WTC11 (cell line): Measurements from ENCODE around the gene AAGAB. TPM values are rescaled to one million over a fixed set of nuclear protein-coding genes. Genes with fewer than 3 reads are reported as not detected.

ENCODE experiments used
- ATAC-seq: fragments of 200-7000 bp; cut with Tn5 transposase; 2 replicates; pipeline ENCODE4 v1.10.0; 2021; ENCODE audit warnings: mild to moderate bottlenecking, moderate library complexity
- CTCF ChIA-PET: fragments of 300-600 bp; sonication (Branson Sonifier 250); formaldehyde crosslinking; loops from one replicate; lab custom pipeline; 2021; ENCODE audit warnings: antibody characterized with exemption; lab: Charles Lee
- POLR2A ChIA-PET: fragments of 350-600 bp; sonication (Branson Sonifier 250); formaldehyde crosslinking; loops from one replicate; lab custom pipeline; 2021; ENCODE audit warnings: antibody characterized with exemption; lab: Charles Lee
- DNase-seq: peaks from one replicate; pipeline ENCODE4 v3.0.0; 2021; ENCODE audit warnings: low spot score
- H3K27ac Mint-ChIP-seq: 2 replicates; pipeline ENCODE4 v1.8.0; 2021; ENCODE audit warnings: mixed read lengths
- H3K27me3 Mint-ChIP-seq: 2 replicates; pipeline ENCODE4 v1.8.0; 2021; ENCODE audit warnings: low read depth, mild to moderate bottlenecking, moderate library complexity, mixed read lengths
- H3K36me3 Mint-ChIP-seq: 2 replicates; pipeline ENCODE4 v1.8.0; 2021; ENCODE audit warnings: mixed read lengths
- H3K4me1 Mint-ChIP-seq: 2 replicates; pipeline ENCODE4 v1.8.0; 2022; ENCODE audit warnings: mixed read lengths
- H3K4me3 Mint-ChIP-seq: 2 replicates; pipeline ENCODE4 v1.8.0; 2021; ENCODE audit warnings: mild to moderate bottlenecking, moderate library complexity, mixed read lengths
- H3K9me3 Mint-ChIP-seq: 2 replicates; pipeline ENCODE4 v1.8.0; 2021; ENCODE audit warnings: mixed read lengths
- CREB1 ChIP-seq: sonication (generic); formaldehyde crosslinking; IDR thresholded peaks from 2 replicates; pipeline ENCODE4 v1.8.0; 2023; ENCODE audit warnings: mild to moderate bottlenecking, missing genetic modification reagents
- ELF4 ChIP-seq: sonication (generic); formaldehyde crosslinking; IDR thresholded peaks from 2 replicates; pipeline ENCODE4 v1.8.1; 2022; ENCODE audit warnings: low read depth, mild to moderate bottlenecking, moderate library complexity, missing genetic modification reagents
- ETV6 ChIP-seq: sonication (generic); formaldehyde crosslinking; IDR thresholded peaks from 2 replicates; pipeline ENCODE4 v1.8.1; 2022; ENCODE audit warnings: mild to moderate bottlenecking, missing genetic modification reagents
- FOXK1 ChIP-seq: sonication (generic); formaldehyde crosslinking; IDR thresholded peaks from 2 replicates; pipeline ENCODE4 v1.8.0; 2022; ENCODE audit warnings: mild to moderate bottlenecking, moderate library complexity, missing genetic modification reagents
- KAT7 ChIP-seq: sonication (generic); formaldehyde crosslinking; IDR thresholded peaks from 2 replicates; pipeline ENCODE4 v1.8.1; 2023; ENCODE audit warnings: missing genetic modification reagents, mild to moderate bottlenecking, borderline replicate concordance
- RELA ChIP-seq: sonication (generic); formaldehyde crosslinking; IDR thresholded peaks from 2 replicates; pipeline ENCODE4 v1.8.1; 2022; ENCODE audit warnings: missing genetic modification reagents, mild to moderate bottlenecking, borderline replicate concordance
- TEAD1 ChIP-seq: sonication (generic); formaldehyde crosslinking; IDR thresholded peaks from 2 replicates; pipeline ENCODE4 v1.8.0; 2022; ENCODE audit warnings: mild to moderate bottlenecking, missing genetic modification reagents
- TP53 ChIP-seq: sonication (generic); formaldehyde crosslinking; IDR thresholded peaks from 2 replicates; pipeline ENCODE4 v1.8.1; 2023; ENCODE audit warnings: mild to moderate bottlenecking, missing genetic modification reagents
- ZNF121 ChIP-seq: sonication (generic); formaldehyde crosslinking; IDR thresholded peaks from 2 replicates; pipeline ENCODE4 v1.8.0; 2023; ENCODE audit warnings: missing genetic modification reagents
- ZNF219 ChIP-seq: sonication (generic); formaldehyde crosslinking; IDR thresholded peaks from 2 replicates; pipeline ENCODE4 v1.8.0; 2023; ENCODE audit warnings: missing genetic modification reagents, mild to moderate bottlenecking, borderline replicate concordance
- ZNF232 ChIP-seq: sonication (generic); formaldehyde crosslinking; IDR thresholded peaks from 2 replicates; pipeline ENCODE4 v1.8.0; 2022; ENCODE audit warnings: mild to moderate bottlenecking, missing genetic modification reagents
- ZNF671 ChIP-seq: fragments of 250-450 bp; sonication (Bioruptor Pico); IDR thresholded peaks from 2 replicates; pipeline ENCODE4 v1.8.0; 2021; ENCODE audit warnings: mild to moderate bottlenecking
- total RNA-seq: library from RNA; stranded (reverse); gene quantifications from 3 replicates; pipeline ENCODE4 v1.2.3, GENCODE V29; 2021
- TF ChIP-seq, protein P1 (sequence below): sonication (generic); formaldehyde crosslinking; IDR thresholded peaks from 2 replicates; pipeline ENCODE4 v1.8.0; 2023; ENCODE audit warnings: mild to moderate bottlenecking, missing genetic modification reagents
- TF ChIP-seq, protein P2 (sequence below): sonication (generic); formaldehyde crosslinking; IDR thresholded peaks from 2 replicates; pipeline ENCODE4 v1.8.1; 2022; ENCODE audit warnings: missing genetic modification reagents, borderline replicate concordance
- TF ChIP-seq, protein P3 (sequence below): sonication (generic); formaldehyde crosslinking; IDR thresholded peaks from 2 replicates; pipeline ENCODE4 v1.8.1; 2022; ENCODE audit warnings: low read depth, missing genetic modification reagents, borderline replicate concordance
- TF ChIP-seq, protein P4 (sequence below): fragments of 250-450 bp; sonication (Bioruptor Pico); IDR thresholded peaks from 2 replicates; pipeline ENCODE4 v1.8.0; 2021; ENCODE audit warnings: mild to moderate bottlenecking
- TF ChIP-seq, protein P5 (sequence below): fragments of 250-450 bp; sonication (Bioruptor Pico); IDR thresholded peaks from 2 replicates; pipeline ENCODE4 v2.1.2; 2022; ENCODE audit warnings: mild to moderate bottlenecking, moderate library complexity
- TF ChIP-seq, protein P6 (sequence below): sonication (generic); formaldehyde crosslinking; conservative IDR thresholded peaks from 2 replicates; pipeline ENCODE4 v1.8.1; 2023; ENCODE audit warnings: mild to moderate bottlenecking, low read depth, missing genetic modification reagents, moderate library complexity
- TF ChIP-seq, protein P7 (sequence below): sonication (generic); formaldehyde crosslinking; IDR thresholded peaks from 2 replicates; pipeline ENCODE4 v1.8.1; 2023; ENCODE audit warnings: mild to moderate bottlenecking, missing genetic modification reagents, moderate library complexity
- TF ChIP-seq, protein P8 (sequence below): sonication (generic); formaldehyde crosslinking; IDR thresholded peaks from 2 replicates; pipeline ENCODE4 v1.8.0; 2023; ENCODE audit warnings: missing genetic modification reagents

Gene AAGAB
- total RNA-seq, 1 experiment from 2014 or later = 41.7 TPM

DNA sequence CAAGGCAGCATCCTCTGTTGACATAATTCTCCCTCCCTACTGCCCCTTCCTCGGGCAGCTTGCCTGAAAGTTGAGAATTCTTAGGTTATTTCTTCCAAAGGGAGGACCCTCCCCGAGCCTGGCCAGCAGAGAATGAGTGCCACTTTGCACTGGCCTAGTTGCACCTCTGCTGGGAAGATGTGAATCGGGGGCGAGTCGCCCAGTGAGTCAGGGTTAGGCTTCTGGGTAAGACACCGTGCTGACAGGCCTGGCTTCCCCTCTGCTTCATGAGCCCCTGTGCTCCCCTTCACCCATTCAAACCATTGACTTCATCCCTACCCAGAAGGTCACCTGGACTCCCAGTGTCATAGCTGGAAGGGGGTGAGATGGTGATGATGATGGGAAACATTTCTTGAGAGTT, 82.3 kb downstream of the AAGAB start (continued):
- TF ChIP-seq, protein P1, sequence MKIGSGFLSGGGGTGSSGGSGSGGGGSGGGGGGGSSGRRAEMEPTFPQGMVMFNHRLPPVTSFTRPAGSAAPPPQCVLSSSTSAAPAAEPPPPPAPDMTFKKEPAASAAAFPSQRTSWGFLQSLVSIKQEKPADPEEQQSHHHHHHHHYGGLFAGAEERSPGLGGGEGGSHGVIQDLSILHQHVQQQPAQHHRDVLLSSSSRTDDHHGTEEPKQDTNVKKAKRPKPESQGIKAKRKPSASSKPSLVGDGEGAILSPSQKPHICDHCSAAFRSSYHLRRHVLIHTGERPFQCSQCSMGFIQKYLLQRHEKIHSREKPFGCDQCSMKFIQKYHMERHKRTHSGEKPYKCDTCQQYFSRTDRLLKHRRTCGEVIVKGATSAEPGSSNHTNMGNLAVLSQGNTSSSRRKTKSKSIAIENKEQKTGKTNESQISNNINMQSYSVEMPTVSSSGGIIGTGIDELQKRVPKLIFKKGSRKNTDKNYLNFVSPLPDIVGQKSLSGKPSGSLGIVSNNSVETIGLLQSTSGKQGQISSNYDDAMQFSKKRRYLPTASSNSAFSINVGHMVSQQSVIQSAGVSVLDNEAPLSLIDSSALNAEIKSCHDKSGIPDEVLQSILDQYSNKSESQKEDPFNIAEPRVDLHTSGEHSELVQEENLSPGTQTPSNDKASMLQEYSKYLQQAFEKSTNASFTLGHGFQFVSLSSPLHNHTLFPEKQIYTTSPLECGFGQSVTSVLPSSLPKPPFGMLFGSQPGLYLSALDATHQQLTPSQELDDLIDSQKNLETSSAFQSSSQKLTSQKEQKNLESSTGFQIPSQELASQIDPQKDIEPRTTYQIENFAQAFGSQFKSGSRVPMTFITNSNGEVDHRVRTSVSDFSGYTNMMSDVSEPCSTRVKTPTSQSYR (CRISPR knock-in tag) = no peak
- TF ChIP-seq RELA (CRISPR knock-in tag) (no peak), ETV6 (CRISPR knock-in tag) (no peak), CREB1 (CRISPR knock-in tag) (no peak), ELF4 (CRISPR knock-in tag) (no peak), ZNF232 (CRISPR knock-in tag) (no peak), TEAD1 (CRISPR knock-in tag) (no peak)
- TF ChIP-seq, protein P2, sequence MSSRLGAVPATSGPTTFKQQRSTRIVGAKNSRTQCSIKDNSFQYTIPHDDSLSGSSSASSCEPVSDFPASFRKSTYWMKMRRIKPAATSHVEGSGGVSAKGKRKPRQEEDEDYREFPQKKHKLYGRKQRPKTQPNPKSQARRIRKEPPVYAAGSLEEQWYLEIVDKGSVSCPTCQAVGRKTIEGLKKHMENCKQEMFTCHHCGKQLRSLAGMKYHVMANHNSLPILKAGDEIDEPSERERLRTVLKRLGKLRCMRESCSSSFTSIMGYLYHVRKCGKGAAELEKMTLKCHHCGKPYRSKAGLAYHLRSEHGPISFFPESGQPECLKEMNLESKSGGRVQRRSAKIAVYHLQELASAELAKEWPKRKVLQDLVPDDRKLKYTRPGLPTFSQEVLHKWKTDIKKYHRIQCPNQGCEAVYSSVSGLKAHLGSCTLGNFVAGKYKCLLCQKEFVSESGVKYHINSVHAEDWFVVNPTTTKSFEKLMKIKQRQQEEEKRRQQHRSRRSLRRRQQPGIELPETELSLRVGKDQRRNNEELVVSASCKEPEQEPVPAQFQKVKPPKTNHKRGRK (CRISPR knock-in tag) = no peak
- TF ChIP-seq, protein P3, sequence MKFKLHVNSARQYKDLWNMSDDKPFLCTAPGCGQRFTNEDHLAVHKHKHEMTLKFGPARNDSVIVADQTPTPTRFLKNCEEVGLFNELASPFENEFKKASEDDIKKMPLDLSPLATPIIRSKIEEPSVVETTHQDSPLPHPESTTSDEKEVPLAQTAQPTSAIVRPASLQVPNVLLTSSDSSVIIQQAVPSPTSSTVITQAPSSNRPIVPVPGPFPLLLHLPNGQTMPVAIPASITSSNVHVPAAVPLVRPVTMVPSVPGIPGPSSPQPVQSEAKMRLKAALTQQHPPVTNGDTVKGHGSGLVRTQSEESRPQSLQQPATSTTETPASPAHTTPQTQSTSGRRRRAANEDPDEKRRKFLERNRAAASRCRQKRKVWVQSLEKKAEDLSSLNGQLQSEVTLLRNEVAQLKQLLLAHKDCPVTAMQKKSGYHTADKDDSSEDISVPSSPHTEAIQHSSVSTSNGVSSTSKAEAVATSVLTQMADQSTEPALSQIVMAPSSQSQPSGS (CRISPR knock-in tag) = no peak

DNA sequence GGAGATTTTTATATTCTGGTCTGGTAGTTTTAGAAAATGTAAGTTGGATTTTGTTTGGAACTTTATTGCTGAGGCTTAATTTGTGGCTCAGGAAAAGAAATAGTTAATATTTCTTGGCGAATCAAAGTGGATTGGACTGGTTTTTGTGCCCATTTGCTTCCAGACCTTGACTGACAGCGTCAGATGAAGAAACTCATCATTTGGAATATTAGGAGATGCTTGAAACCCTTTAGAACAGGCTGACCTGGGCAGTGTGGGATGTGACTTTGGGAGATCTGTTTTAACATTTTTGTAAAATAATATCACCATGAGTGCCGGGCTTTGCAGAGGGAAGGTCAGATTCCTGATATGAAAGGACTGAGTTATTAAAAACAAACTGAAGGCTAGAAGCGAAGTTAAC, 83.0 kb downstream of the AAGAB start:
- ATAC-seq = no peak
- no peaks in the 10 kb centered on the region for H3K9me3 Mint-ChIP-seq
- ChIA-PET POLR2A (no interaction called here), CTCF (no interaction called here)
- H3K36me3 Mint-ChIP-seq = peaks cover 22% of the 10 kb centered on the region
- H3K4me1 Mint-ChIP-seq = peaks cover 58% of the 10 kb centered on the region
- no peak overlapping the region for H3K27ac Mint-ChIP-seq
- DNase-seq = no peak
- no peak overlapping the region for H3K4me3 Mint-ChIP-seq
- H3K27me3 Mint-ChIP-seq = no peaks in the 10 kb centered on the region
- TF ChIP-seq, protein P4, sequence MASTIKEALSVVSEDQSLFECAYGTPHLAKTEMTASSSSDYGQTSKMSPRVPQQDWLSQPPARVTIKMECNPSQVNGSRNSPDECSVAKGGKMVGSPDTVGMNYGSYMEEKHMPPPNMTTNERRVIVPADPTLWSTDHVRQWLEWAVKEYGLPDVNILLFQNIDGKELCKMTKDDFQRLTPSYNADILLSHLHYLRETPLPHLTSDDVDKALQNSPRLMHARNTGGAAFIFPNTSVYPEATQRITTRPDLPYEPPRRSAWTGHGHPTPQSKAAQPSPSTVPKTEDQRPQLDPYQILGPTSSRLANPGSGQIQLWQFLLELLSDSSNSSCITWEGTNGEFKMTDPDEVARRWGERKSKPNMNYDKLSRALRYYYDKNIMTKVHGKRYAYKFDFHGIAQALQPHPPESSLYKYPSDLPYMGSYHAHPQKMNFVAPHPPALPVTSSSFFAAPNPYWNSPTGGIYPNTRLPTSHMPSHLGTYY (CRISPR knock-in tag) = no peak
- no peak for TF ChIP-seq ZNF671 (CRISPR knock-in tag)
- TF ChIP-seq ZNF219 (CRISPR knock-in tag) = no peak
- TF ChIP-seq, protein P5, sequence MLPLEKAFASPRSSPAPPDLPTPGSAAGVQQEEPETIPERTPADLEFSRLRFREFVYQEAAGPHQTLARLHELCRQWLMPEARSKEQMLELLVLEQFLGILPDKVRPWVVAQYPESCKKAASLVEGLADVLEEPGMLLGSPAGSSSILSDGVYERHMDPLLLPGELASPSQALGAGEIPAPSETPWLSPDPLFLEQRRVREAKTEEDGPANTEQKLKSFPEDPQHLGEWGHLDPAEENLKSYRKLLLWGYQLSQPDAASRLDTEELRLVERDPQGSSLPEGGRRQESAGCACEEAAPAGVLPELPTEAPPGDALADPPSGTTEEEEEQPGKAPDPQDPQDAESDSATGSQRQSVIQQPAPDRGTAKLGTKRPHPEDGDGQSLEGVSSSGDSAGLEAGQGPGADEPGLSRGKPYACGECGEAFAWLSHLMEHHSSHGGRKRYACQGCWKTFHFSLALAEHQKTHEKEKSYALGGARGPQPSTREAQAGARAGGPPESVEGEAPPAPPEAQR (CRISPR knock-in tag) = no peak
- no peak for TF ChIP-seq TEAD1 (CRISPR knock-in tag)
- TF ChIP-seq, protein P6, sequence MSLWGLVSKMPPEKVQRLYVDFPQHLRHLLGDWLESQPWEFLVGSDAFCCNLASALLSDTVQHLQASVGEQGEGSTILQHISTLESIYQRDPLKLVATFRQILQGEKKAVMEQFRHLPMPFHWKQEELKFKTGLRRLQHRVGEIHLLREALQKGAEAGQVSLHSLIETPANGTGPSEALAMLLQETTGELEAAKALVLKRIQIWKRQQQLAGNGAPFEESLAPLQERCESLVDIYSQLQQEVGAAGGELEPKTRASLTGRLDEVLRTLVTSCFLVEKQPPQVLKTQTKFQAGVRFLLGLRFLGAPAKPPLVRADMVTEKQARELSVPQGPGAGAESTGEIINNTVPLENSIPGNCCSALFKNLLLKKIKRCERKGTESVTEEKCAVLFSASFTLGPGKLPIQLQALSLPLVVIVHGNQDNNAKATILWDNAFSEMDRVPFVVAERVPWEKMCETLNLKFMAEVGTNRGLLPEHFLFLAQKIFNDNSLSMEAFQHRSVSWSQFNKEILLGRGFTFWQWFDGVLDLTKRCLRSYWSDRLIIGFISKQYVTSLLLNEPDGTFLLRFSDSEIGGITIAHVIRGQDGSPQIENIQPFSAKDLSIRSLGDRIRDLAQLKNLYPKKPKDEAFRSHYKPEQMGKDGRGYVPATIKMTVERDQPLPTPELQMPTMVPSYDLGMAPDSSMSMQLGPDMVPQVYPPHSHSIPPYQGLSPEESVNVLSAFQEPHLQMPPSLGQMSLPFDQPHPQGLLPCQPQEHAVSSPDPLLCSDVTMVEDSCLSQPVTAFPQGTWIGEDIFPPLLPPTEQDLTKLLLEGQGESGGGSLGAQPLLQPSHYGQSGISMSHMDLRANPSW (CRISPR knock-in tag) = no peak
- TF ChIP-seq ZNF121 (CRISPR knock-in tag) = no peak
- no peak for TF ChIP-seq KAT7 (CRISPR knock-in tag)
- no peak for TF ChIP-seq FOXK1 (CRISPR knock-in tag)
- TF ChIP-seq, protein P7, sequence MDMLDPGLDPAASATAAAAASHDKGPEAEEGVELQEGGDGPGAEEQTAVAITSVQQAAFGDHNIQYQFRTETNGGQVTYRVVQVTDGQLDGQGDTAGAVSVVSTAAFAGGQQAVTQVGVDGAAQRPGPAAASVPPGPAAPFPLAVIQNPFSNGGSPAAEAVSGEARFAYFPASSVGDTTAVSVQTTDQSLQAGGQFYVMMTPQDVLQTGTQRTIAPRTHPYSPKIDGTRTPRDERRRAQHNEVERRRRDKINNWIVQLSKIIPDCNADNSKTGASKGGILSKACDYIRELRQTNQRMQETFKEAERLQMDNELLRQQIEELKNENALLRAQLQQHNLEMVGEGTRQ = no peak
- no peak for TF ChIP-seq CREB1 (CRISPR knock-in tag)
- no peak for TF ChIP-seq TP53 (CRISPR knock-in tag)
- TF ChIP-seq, protein P8, sequence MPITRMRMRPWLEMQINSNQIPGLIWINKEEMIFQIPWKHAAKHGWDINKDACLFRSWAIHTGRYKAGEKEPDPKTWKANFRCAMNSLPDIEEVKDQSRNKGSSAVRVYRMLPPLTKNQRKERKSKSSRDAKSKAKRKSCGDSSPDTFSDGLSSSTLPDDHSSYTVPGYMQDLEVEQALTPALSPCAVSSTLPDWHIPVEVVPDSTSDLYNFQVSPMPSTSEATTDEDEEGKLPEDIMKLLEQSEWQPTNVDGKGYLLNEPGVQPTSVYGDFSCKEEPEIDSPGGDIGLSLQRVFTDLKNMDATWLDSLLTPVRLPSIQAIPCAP (CRISPR knock-in tag) = no peak
